ENCODE data around the gene DPH7. TPM values are rescaled to one million over a fixed set of nuclear protein-coding genes. Genes with fewer than 3 reads are reported as not detected.
"Not testable (repeated sequence)": the region's sequence is repeated elsewhere in the genome, so short reads cannot be mapped to it uniquely, and the experiment has no call there.

Gene DPH7
- polyA plus RNA-seq, 1 donor from 2014 or later = 38.3 TPM

DNA sequence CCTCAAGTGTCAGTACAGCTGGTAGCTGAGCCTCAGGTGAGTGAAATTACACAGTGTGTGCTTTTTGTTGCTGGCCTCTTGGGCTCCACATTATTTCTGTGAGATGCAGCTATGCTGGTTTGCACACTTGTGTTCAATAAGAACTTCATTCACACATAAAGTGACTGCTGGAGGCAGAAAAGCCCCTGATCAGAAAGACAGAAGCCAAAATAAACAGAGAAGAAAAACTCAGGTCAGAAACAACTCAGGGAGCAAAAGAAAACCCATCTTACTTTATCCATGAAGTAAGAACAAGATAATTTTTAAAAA is 43.7 kb downstream of the DPH7 start:
- H3K4me1 Mint-ChIP-seq = peaks cover 18 to 23% (median 18%) of the 10 kb centered on the region in 3 donors
- H3K4me3 Mint-ChIP-seq = no peak overlapping the region

DNA sequence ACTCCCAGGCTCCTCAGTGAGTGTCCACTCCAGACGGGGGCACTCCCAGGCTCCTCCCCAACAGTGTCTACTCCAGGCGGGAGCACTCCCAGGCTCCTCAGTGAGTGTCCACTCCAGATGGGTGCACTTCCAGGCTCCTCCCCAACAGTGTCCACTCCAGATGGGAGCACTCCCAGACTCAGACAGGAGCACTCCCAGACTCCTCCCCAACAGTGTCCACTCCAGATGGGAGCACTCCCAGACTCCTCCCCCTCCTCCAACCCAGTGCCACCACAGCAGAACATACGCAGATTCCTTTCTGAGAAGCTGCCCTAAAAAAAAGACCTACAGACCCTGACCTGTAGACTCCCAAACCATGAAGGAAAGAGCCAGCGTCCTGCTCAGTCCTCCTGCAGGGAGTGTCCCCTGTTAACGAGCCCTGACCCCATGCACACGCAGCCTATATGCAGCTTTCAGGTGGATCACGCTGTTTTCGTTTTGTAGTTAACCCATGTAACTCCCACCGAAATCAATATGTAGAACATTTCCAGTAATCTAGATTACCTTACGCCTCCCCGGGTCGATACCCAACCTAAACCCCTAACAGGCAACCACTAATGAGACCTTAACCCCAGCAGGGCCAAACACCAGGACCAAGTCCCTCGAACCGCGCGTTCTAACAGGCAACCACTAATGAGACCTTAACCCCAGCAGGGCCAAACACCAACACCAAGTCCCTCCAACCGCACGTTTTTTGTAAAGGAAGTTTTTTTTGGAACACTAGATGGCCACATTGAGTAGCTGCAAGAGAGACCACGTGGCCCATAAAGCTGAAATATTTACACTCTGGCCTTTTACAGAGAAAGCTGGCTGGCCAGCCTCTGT is 44.2 kb downstream of the DPH7 start:
- Mint-ChIP-seq H3K9me3 (peaks cover 0 to 5% (median 0%) of the 10 kb centered on the region in 3 donors), H3K4me3 (peak overlapping the region in 3 of 4 donors; percentile 15 to 51 (median 27)), H3K27ac (peak overlapping the region; percentile 14 to 87 (median 28)), H3K27me3 (no peaks in the 10 kb centered on the region), H3K36me3 (peaks cover 1% of the 10 kb centered on the region), H3K4me1 (peaks cover 18 to 23% (median 18%) of the 10 kb centered on the region in 3 donors)

More for the DNA sequence above, 43.7 kb downstream of the DPH7 start:
- Mint-ChIP-seq H3K36me3 (peaks cover 1% of the 10 kb centered on the region), H3K27ac (peak overlapping the region in 1 of 3 donors; percentile 14), H3K27me3 (no peaks in the 10 kb centered on the region), H3K9me3 (peaks cover 0 to 5% (median 0%) of the 10 kb centered on the region in 3 donors)

DNA sequence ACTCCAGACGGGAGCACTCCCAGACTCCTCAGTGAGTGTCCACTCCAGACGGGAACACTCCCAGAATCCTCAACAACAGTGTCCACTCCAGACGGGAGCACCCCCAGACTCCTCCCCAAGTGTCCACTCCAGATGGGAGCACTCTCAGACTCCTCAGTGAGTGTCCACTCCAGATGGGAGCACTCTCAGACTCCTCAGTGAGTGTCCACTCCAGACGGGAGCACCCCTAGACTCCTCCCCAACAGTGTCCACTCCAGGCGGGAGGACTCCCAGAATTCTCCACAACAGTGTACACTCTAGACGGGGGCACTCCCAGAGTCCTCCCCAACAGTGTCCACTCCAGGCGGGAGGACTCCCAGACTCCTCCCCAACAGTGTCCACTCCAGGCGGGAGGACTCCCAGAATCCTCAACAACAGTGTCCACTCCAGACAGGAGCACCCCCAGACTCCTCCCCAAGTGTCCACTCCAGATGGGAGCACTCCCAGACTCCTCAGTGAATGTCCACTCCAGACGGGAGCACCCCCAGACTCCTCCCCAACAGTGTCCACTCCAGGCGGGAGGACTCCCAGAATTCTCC is 45.7 kb downstream of the DPH7 start:
- H3K27me3 Mint-ChIP-seq, H3K36me3 Mint-ChIP-seq, H3K4me3 Mint-ChIP-seq, H3K27ac Mint-ChIP-seq, H3K9me3 Mint-ChIP-seq: not testable (repeated sequence)
- peaks cover 18 to 23% (median 18%) of the 10 kb centered on the region in 3 donors for H3K4me1 Mint-ChIP-seq

DNA sequence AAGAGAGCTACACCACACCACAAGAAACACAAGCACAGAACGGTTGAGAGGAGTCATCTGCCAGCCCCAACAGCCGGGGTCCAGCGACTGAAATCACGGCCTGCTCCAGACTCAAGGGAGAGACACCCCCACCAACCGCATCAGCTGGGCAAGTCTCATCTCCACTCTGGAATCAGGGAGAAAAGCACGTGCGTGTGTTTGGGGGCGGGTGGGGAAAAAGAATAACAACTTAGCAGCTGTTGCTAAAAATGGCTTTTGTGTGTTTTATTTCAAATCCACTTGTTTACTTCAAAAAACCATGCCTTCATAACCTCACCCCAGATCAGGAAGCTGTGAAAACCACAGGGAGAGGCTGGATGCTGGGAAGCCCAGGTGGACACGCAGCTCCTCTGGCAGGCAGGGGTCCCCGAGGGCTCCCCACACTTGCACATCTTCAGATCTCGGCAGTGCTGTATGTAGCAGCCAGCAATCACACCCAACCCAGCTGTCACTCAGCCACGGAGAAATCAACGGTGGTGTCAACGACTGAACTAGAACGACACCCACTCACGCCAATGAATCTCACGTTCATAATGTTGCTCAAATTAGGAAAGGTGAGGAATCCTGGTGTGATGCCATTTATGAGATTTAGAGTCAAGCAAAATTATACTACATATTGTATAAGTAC is 47.5 kb downstream of the DPH7 start:
- Mint-ChIP-seq H3K4me1 (peaks cover 9 to 15% (median 12%) of the 10 kb centered on the region in 3 donors), H3K9me3 (peaks cover 0 to 2% (median 0%) of the 10 kb centered on the region in 3 donors), H3K27me3 (no peaks in the 10 kb centered on the region), H3K27ac (no peak overlapping the region), H3K4me3 (no peak overlapping the region), H3K36me3 (peaks cover 3% of the 10 kb centered on the region)

DNA sequence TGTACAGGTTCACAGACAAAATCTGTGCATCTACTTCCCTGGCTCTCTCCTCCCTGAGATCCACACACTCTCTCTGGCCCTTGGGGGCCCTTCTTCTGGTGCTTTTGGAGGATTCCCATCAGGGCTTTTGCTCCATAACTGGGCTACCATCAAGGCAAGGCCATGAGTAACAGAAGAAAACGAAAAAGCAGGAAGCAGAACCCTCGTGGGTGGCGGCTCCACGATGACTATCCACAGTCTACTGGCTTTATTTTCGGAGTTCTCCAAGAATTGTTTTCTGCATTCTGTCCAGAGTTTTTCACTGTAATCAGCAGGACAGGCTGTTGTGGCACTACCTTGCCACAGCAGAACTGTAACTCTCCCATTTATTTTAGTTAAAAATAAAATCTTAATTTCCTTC is 48.4 kb downstream of the DPH7 start:
- H3K27ac Mint-ChIP-seq = no peak overlapping the region

DNA sequence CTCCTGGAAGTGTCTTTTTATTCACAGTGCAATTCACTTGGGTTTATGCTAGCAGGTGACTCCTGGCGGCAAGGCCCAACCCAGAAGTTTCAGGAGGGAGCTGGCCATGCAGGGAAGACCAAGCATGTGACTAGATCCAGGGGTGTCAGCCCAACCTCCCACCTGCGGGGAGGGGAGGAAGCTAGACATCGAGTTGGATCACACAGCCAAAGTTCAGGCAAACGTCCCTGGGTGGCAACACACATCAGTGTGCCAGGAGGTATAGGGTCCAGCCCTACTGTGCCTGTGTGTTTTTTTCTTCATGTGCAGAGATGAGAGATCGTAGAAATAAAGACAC is 53.8 kb downstream of the DPH7 start:
- Mint-ChIP-seq H3K27me3 (no peaks in the 10 kb centered on the region), H3K36me3 (peaks cover 2% of the 10 kb centered on the region), H3K4me3 (no peak overlapping the region), H3K4me1 (no peaks in the 10 kb centered on the region), H3K9me3 (no peaks in the 10 kb centered on the region), H3K27ac (no peak overlapping the region)

More for the DNA sequence above, 48.4 kb downstream of the DPH7 start:
- peaks cover 7 to 12% (median 10%) of the 10 kb centered on the region in 3 donors for H3K4me1 Mint-ChIP-seq
- no peak overlapping the region for H3K4me3 Mint-ChIP-seq
- no peaks in the 10 kb centered on the region for H3K27me3 Mint-ChIP-seq
- no peaks in the 10 kb centered on the region for H3K9me3 Mint-ChIP-seq
- peaks cover 3% of the 10 kb centered on the region for H3K36me3 Mint-ChIP-seq

DNA sequence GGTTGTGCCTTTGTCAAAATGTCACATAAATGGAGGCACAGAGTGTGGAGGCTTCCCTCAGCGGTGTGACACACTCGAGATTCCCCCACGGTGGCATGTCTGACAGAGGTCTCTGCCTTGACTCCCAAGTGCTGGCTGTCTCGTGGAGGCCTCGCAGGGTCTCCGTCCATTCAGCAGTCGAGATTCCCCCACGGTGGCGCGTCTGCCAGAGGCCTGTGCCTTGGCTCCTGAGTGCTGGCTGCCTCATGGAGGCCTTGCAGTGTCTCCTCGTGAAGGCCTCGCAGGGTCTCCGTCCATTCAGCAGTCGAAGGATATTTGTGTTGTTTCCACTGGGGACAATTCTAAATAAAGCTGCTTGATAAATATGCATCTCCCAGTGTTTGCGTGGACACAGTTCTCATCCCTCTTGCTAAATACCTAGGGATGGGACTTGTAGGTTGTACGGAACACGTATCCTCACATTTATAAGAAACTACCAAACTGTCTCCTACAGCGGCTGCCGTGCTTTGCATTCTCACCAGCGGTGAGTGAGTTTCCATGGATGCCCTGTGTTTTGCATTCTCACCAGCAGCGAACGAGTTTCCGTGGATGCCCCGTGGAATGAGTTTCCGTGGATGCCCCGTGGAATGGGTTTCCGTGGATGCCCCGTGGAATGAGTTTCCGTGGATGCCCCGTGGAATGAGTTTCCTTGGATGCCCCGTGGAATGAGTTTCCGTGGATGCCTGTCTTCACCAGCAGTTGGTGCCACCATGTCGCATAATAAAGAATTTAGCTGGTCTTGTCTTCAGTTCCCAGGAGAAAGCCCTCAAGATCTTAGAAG is 54.4 kb downstream of the DPH7 start:
- H3K4me1 Mint-ChIP-seq = no peaks in the 10 kb centered on the region
- H3K27ac Mint-ChIP-seq = no peak overlapping the region
- H3K9me3 Mint-ChIP-seq = no peaks in the 10 kb centered on the region
- peaks cover 2% of the 10 kb centered on the region for H3K36me3 Mint-ChIP-seq
- no peak overlapping the region for H3K4me3 Mint-ChIP-seq
- no peaks in the 10 kb centered on the region for H3K27me3 Mint-ChIP-seq

DNA sequence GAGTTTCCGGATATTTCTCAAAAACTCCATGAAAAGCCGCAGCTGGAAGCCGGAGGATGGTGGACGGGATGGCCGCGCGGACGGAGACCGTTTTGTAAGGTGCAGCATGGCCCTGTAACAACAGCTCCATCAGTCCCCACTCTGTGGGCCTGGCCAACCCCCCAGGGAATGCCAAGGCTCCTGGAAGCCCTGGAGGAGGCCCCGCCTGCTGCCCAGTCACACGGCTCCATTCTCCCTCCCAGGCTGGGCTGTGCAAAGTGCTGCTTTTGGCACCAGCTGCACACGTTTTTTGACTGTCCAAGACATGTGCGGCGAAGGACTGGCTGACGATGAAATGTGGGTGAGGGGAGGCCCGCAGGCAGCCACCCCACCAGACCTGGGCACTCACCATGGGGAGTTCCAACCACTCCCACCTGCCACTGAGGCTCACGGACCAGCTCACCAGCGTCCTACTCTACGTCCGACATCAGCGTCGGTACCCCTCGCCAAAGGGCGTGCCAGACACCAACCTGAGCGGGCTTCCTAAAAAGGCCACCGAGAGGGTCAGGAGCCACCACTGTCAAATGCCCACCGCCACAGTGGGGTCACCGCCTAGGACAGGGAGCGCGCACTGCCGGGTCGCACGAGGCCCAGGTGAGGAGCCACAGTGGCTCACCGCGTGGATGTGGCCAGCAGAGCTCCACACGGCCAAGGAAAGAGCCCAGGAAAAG is 55.8 kb downstream of the DPH7 start:
- peaks cover 2% of the 10 kb centered on the region for H3K36me3 Mint-ChIP-seq
- H3K4me1 Mint-ChIP-seq = no peaks in the 10 kb centered on the region
- no peaks in the 10 kb centered on the region for H3K9me3 Mint-ChIP-seq
- H3K27me3 Mint-ChIP-seq = no peaks in the 10 kb centered on the region
- H3K4me3 Mint-ChIP-seq = no peak overlapping the region
- H3K27ac Mint-ChIP-seq = no peak overlapping the region

DNA sequence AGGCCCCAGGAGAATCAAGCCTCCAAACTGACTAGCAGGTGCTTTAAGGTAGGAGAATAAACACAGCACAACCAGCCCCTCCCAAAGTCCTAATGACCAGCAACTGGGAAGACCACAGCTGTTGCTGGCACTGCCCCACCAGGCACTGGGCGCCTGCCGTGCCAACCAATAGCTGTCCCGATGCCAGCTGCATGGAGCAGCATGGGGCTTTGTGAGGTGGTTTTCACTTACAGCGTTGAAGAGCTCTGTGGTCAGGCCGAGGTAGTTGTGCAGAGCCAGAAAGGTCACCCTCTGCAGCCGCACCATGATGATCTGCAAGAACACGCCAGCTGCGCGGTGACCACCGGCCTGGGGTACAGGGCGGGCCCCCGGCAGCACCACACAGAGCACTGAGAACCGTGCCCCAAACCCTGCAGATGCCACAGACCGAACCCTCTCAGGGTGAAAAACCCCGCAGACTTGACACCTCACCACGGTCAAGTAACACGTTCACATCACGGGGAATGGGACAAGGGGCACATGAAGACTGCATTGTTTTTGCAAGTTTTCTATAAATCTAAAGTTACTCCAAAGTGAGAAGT is 57.2 kb downstream of the DPH7 start:
- no peaks in the 10 kb centered on the region for H3K9me3 Mint-ChIP-seq
- H3K4me1 Mint-ChIP-seq = no peaks in the 10 kb centered on the region
- H3K4me3 Mint-ChIP-seq = no peak overlapping the region
- H3K27me3 Mint-ChIP-seq = no peaks in the 10 kb centered on the region
- H3K27ac Mint-ChIP-seq = no peak overlapping the region
- no peaks in the 10 kb centered on the region for H3K36me3 Mint-ChIP-seq

DNA sequence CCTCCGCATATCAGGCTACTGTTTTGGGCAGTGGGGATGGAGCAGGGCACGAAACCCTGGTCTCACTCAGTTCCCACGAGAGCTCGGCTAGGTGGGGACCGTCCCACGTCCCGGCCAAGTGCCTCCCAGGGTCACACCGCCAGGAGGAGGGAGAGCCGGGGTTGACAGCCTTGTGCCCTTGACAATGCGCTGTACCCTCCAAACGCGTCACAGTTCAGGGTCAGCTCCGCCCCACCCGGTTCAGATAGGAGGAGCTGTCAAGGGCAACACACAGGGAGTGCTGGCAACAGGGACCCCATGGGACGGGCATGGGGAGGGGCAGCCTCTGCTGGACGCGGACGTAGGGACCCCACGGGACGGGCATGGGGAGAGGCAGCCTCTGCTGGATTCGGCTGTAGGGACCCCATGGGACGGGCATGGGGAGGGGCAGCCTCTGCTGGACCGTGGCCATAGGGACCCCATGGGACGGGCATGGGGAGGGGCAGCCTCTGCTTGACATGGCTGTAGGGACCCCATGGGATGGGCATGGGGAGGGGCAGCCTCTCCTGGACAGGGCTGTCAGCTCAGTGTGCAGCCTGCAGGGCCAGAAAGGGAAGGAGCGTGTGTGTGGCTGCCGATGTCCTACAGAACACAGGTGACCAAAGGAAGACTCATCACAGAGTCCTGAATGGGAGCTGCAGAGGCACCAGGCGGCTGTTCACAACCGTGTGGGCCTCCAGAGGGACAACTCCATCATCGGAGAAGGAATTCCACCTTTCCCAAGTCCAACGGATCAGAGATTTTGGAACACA is 57.9 kb downstream of the DPH7 start:
- Mint-ChIP-seq H3K36me3 (no peaks in the 10 kb centered on the region), H3K9me3 (no peaks in the 10 kb centered on the region), H3K27me3 (no peaks in the 10 kb centered on the region), H3K4me3 (no peak overlapping the region), H3K27ac (no peak overlapping the region), H3K4me1 (no peaks in the 10 kb centered on the region)

DNA sequence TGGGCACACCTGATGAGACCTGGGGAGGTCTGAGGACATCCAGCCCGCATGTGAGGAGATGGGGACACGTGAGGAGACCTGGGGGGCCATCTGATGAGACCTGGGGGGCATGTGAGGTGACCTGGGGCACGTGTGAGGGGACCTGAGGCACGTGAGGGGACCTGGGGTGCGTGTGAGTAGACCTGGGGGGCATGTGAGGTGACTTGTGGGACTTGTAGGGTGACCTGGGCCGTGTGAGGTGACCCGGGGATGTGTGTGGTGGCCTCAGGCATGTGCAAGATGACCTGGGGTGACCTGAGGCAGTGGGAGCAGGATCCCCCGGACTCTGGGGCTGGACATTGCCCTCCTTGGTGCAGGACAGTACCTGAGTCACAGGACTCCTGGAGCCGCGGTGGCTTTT is 59.2 kb downstream of the DPH7 start:
- Mint-ChIP-seq H3K27me3 (no peaks in the 10 kb centered on the region), H3K9me3 (no peaks in the 10 kb centered on the region), H3K4me1 (no peaks in the 10 kb centered on the region), H3K4me3 (no peak overlapping the region), H3K27ac (no peak overlapping the region), H3K36me3 (no peaks in the 10 kb centered on the region)

DNA sequence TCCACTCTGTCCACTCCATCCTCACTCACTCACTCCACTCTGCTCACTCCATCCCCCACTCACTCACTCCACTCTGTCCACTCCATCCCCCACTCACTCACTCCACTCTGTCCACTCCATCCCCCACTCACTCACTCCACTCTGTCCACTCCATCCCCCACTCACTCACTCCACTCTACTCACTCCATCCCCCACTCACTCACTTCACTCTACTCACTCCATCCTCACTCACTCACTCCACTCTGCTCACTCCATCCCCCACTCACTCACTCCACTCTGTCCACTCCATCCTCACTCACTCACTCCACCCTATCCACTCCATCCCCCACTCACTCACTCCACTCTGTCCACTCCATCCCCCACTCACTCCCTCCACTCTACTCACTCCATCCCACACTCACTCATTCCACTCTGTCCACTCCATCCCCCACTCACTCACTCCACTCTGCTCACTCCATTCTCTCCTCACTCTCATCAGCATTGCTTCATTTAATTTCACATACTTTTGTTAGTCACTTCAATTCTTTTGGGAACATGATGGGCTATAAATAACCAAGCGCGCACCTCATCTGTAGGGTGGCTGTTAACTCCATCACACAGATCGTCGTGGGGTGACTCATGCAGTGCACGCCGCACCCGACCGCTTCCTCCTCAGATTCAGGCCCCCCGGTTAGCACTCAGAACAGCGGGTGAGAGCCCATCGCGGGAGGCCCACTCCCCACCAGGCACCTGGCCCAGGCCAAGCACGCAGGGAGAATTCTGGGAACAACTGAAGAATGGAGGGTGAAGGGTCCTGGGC is 59.9 kb downstream of the DPH7 start:
- not testable (repeated sequence) for H3K27ac Mint-ChIP-seq, H3K36me3 Mint-ChIP-seq, H3K27me3 Mint-ChIP-seq, H3K4me3 Mint-ChIP-seq, H3K4me1 Mint-ChIP-seq, H3K9me3 Mint-ChIP-seq

Data from IgD-negative memory B cell (primary cell).